ENCODE results near the gene TSSC4.

Gene TSSC4

GRCh38 chr11:2432628-2433071 lies 32.1 kb downstream of the TSSC4 start:
- Mint-ChIP-seq H3K27me3 (ENCODE audit: low read depth) (no peaks in the 10 kb centered on the region), H3K9me3 (no peaks in the 10 kb centered on the region), H3K4me1 (ENCODE audit: low read depth) (no peaks in the 10 kb centered on the region), H3K36me3 (ENCODE audit: low read depth) (no peaks in the 10 kb centered on the region), H3K27ac (no peak overlapping the region), H3K4me3 (no peak overlapping the region)

- Mint-ChIP-seq H3K9me3 (no peaks in the 10 kb centered on the region), H3K4me3 (no peak overlapping the region), H3K27me3 (ENCODE audit: low read depth) (no peaks in the 10 kb centered on the region), H3K4me1 (ENCODE audit: low read depth) (no peaks in the 10 kb centered on the region), H3K36me3 (ENCODE audit: low read depth) (no peaks in the 10 kb centered on the region), H3K27ac (no peak overlapping the region)
These were observed 32.8 kb downstream of the TSSC4 start for GRCh38 chr11:2433106-2433925.

DNA sequence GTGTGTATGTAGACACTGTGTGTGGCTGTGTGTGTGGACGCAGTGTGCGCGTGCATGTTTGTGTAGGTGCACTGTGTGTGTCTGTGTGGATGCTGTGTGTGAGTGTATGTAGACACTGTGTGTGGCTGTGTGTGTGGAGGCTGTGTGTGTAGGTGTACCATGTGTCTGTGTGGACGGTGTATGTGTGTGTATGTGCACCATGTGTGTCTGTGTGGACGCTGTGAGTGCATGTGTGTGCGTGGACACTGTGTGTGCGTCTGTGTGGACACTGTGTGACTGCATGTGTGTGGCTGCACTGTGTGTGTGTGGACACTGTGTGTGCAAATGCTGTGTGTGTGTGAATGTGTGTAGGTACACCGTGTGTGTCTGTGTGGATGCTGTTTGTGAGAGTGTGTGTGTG lies 33.5 kb downstream of the TSSC4 start:
- H3K9me3 Mint-ChIP-seq, result no peaks in the 10 kb centered on the region
- no peaks in the 10 kb centered on the region for H3K36me3 Mint-ChIP-seq (ENCODE audit: low read depth)
- no peaks in the 10 kb centered on the region for H3K4me1 Mint-ChIP-seq (ENCODE audit: low read depth)
- H3K27ac Mint-ChIP-seq, result no peak overlapping the region
- no peak overlapping the region for H3K4me3 Mint-ChIP-seq
- peaks cover 3% of the 10 kb centered on the region for H3K27me3 Mint-ChIP-seq (ENCODE audit: low read depth)

- Mint-ChIP-seq H3K4me1 (ENCODE audit: low read depth) (no peaks in the 10 kb centered on the region), H3K36me3 (ENCODE audit: low read depth) (no peaks in the 10 kb centered on the region), H3K4me3 (no peak overlapping the region), H3K9me3 (no peaks in the 10 kb centered on the region), H3K27me3 (ENCODE audit: low read depth) (peaks cover 3% of the 10 kb centered on the region), H3K27ac (no peak overlapping the region)
These were observed 34.1 kb downstream of the TSSC4 start for GRCh38 chr11:2434506-2435255.

DNA sequence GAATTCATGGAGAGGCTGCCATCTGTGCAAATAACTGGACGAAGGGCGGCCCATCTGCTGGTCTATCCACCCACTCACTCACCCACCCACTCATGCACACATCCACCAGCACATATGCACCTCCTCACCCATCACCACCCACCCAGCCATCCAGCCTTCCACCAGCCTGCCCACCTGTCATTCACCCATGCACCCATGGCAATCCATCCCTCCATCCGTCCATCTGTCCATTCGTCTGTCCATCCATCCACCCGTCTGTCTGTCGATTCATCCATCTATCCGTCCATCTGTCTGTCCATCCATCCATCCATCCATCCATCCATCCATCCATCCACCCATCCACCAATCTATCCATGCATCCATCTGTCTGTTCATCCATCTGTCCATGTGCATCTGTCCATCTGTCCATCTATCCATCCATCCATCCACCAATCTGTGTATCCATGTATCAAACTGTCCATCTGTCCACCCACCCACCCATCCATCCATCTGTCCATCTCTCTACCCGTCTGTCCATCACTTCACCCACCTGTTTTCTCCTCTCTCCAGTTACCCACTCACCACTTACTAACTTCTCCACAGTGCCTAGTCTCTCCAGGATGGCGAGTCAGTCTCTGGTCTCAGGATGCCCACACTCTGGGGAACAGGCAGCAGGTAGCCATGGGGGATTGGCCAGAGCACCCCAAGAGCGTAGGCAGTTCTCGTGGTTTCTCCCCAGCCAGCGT lies 34.9 kb downstream of the TSSC4 start:
- peaks cover 5% of the 10 kb centered on the region for H3K27me3 Mint-ChIP-seq (ENCODE audit: low read depth)
- H3K4me1 Mint-ChIP-seq (ENCODE audit: low read depth), result no peaks in the 10 kb centered on the region
- H3K9me3 Mint-ChIP-seq, result no peaks in the 10 kb centered on the region
- no peaks in the 10 kb centered on the region for H3K36me3 Mint-ChIP-seq (ENCODE audit: low read depth)
- no peak overlapping the region for H3K4me3 Mint-ChIP-seq
- H3K27ac Mint-ChIP-seq, result no peak overlapping the region

GRCh38 chr11:2436013-2436520 lies 35.5 kb downstream of the TSSC4 start:
- H3K27ac Mint-ChIP-seq, result no peak overlapping the region
- no peaks in the 10 kb centered on the region for H3K4me1 Mint-ChIP-seq (ENCODE audit: low read depth)
- H3K9me3 Mint-ChIP-seq, result no peaks in the 10 kb centered on the region
- no peak overlapping the region for H3K4me3 Mint-ChIP-seq
- no peaks in the 10 kb centered on the region for H3K36me3 Mint-ChIP-seq (ENCODE audit: low read depth)
- H3K27me3 Mint-ChIP-seq (ENCODE audit: low read depth), result peaks cover 6% of the 10 kb centered on the region

DNA sequence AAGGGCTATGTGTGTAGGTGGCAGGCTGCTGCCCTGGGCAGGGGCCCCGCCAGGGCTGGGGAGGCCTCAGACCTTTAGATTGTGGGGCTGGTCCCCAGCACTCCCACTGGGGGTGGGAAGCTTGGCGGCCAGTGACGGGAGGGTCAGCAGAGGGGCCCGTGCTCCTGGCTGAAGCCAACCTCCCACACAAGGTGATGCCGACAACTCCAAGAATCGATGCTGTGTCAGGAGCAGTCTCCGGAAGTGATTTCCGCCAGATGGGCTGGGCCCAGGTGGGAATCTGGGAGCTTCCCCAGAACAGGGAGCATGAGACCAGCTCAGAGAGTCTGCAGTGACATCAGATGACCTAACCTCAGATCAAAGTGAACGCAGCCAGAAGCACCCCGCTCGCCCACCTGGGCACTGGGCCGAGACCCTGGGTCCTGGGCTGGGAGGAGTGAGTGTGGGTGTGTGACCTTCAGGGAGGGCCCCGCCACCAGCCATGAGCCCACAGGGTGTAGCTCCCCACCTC lies 36.0 kb downstream of the TSSC4 start:
- Mint-ChIP-seq H3K27ac (no peak overlapping the region), H3K27me3 (ENCODE audit: low read depth) (peaks cover 6% of the 10 kb centered on the region)

DNA sequence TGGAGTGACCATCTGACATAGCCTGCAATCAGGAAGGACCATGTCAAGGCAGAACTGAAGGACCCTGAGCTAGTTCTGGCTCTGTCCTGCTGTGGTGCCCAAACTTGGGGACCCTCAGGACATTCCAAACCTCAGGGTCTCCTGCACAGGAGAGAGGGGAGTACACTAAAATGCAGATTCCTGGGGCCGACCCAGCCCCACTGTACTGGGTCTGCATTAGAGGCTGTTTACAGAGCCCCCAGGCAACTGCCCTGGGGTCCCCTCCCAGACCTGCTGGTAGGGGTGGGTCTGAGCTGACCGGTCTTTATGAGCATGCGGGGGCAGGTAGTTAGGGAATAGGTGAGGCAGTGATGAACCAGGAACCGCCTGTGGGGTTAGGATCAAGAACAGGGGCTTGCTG lies 37.0 kb downstream of the TSSC4 start:
- no peak overlapping the region for H3K27ac Mint-ChIP-seq
- no peaks in the 10 kb centered on the region for H3K36me3 Mint-ChIP-seq (ENCODE audit: low read depth)
- H3K4me1 Mint-ChIP-seq (ENCODE audit: low read depth), result no peaks in the 10 kb centered on the region
- H3K27me3 Mint-ChIP-seq (ENCODE audit: low read depth), result peaks cover 7% of the 10 kb centered on the region
- H3K4me3 Mint-ChIP-seq, result no peak overlapping the region
- H3K9me3 Mint-ChIP-seq, result no peaks in the 10 kb centered on the region

More for the DNA sequence above, 36.0 kb downstream of the TSSC4 start:
- no peaks in the 10 kb centered on the region for H3K9me3 Mint-ChIP-seq
- H3K4me3 Mint-ChIP-seq, result no peak overlapping the region
- H3K4me1 Mint-ChIP-seq (ENCODE audit: low read depth), result no peaks in the 10 kb centered on the region
- no peaks in the 10 kb centered on the region for H3K36me3 Mint-ChIP-seq (ENCODE audit: low read depth)

- Mint-ChIP-seq H3K4me3 (no peak overlapping the region), H3K27ac (no peak overlapping the region), H3K36me3 (ENCODE audit: low read depth) (no peaks in the 10 kb centered on the region), H3K4me1 (ENCODE audit: low read depth) (peaks cover 2% of the 10 kb centered on the region), H3K27me3 (ENCODE audit: low read depth) (peaks cover 19% of the 10 kb centered on the region), H3K9me3 (no peaks in the 10 kb centered on the region)
These were observed 39.3 kb downstream of the TSSC4 start for GRCh38 chr11:2439820-2440219.

GRCh38 chr11:2440646-2441045 lies 40.1 kb downstream of the TSSC4 start:
- Mint-ChIP-seq H3K4me1 (ENCODE audit: low read depth) (peaks cover 5% of the 10 kb centered on the region), H3K27ac (no peak overlapping the region), H3K9me3 (no peaks in the 10 kb centered on the region), H3K36me3 (ENCODE audit: low read depth) (no peaks in the 10 kb centered on the region), H3K4me3 (no peak overlapping the region), H3K27me3 (ENCODE audit: low read depth) (peaks cover 22% of the 10 kb centered on the region)

- no peaks in the 10 kb centered on the region for H3K9me3 Mint-ChIP-seq
- H3K4me1 Mint-ChIP-seq (ENCODE audit: low read depth), result peaks cover 5% of the 10 kb centered on the region
- no peak overlapping the region for H3K27ac Mint-ChIP-seq
- H3K4me3 Mint-ChIP-seq, result no peak overlapping the region
- no peaks in the 10 kb centered on the region for H3K36me3 Mint-ChIP-seq (ENCODE audit: low read depth)
- peaks cover 22% of the 10 kb centered on the region for H3K27me3 Mint-ChIP-seq (ENCODE audit: low read depth)
These were observed 40.6 kb downstream of the TSSC4 start for GRCh38 chr11:2441171-2441570.

DNA sequence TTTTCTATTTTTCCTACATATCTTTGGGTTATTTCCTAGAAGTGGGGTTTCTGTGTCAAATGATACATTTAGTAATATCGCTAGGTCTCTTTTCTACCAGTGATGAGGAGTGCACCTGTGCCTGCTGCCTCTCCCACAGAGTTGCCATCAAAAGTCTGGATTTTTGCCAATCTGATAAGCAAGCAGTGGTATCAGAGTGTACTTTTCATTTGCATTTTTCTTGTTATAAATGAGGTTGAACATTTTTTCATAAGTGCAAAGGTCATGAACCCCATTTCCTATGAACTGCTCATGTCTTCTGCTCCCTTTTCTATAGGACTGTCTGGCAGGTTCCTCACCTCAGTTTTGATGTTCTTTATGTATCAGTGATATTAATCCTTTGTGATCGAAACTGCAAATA lies 42.0 kb downstream of the TSSC4 start:
- Mint-ChIP-seq H3K36me3 (ENCODE audit: low read depth) (no peaks in the 10 kb centered on the region), H3K27ac (no peak overlapping the region), H3K9me3 (no peaks in the 10 kb centered on the region), H3K4me3 (no peak overlapping the region), H3K4me1 (ENCODE audit: low read depth) (peaks cover 15% of the 10 kb centered on the region), H3K27me3 (ENCODE audit: low read depth) (peaks cover 22% of the 10 kb centered on the region)

DNA sequence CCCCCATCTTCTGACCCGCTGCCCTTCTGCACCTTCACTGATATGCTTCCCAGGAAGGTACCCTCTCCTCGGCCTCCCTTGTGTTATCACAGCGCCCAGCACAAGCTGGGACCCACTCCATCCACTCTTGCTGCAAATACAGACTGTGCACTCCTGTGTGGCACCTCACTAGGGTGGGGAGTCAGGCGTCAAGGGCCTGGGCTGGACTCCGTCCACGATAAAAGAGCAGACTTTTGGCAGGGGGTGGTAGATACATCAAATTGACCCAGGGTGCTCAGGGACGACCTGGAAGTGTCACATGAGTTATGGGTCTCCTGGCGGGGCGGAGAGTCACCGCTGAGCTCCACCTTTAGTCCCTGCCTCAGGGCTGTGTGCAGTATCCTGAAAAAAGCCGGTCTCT lies 42.9 kb downstream of the TSSC4 start:
- no peak overlapping the region for H3K27ac Mint-ChIP-seq
- no peaks in the 10 kb centered on the region for H3K9me3 Mint-ChIP-seq
- H3K4me1 Mint-ChIP-seq (ENCODE audit: low read depth), result peaks cover 18% of the 10 kb centered on the region
- peak overlapping the region; percentile 54 for H3K4me3 Mint-ChIP-seq
- peaks cover 22% of the 10 kb centered on the region for H3K27me3 Mint-ChIP-seq (ENCODE audit: low read depth)
- H3K36me3 Mint-ChIP-seq (ENCODE audit: low read depth), result no peaks in the 10 kb centered on the region
